Stimulated activated effector memory CD8-positive, alpha-beta T cell treated with anti-CD3 and anti-CD28 coated beads, Interleukin-12 subunit alpha, Interleukin-12 subunit beta, amount 100 ng/mL, for 72 hours (primary cell): ENCODE results near the gene KCNK4.
A peak's percentile ranks its signal among the peaks of the same experiment; 100 is the strongest.

ENCODE experiments used
- ATAC-seq: fragments of 150-1000 bp; cut with Tn5 transposase; 2 replicates; pipeline ENCODE4 v1.10.0; 2021
- DNase-seq, 2 donors: peaks; one replicate each; pipeline ENCODE4 v3.0.0; 2021 to 2022; ENCODE audit warnings: low spot score in 2 of 2
- H3K27ac Mint-ChIP-seq: one replicate; pipeline ENCODE4 v1.8.0; 2022; ENCODE audit warnings: mild to moderate bottlenecking, mixed read lengths
- H3K36me3 Mint-ChIP-seq: one replicate; pipeline ENCODE4 v1.8.0; 2022; ENCODE audit warnings: mild to moderate bottlenecking, mixed read lengths
- H3K4me1 Mint-ChIP-seq: one replicate; pipeline ENCODE4 v1.8.0; 2022; ENCODE audit warnings: mixed read lengths
- H3K4me3 Mint-ChIP-seq: one replicate; pipeline ENCODE4 v1.8.0; 2022; ENCODE audit warnings: mild to moderate bottlenecking, mixed read lengths
- H3K9me3 Mint-ChIP-seq: one replicate; pipeline ENCODE4 v1.8.0; 2022; ENCODE audit warnings: mixed read lengths

The KCNK4 gene

GRCh38 chr11:64347193-64347867 is 56.2 kb downstream of the KCNK4 start:
- peak overlapping the region; percentile 70 for H3K27ac Mint-ChIP-seq
- no peak for ATAC-seq
- peaks cover 89% of the 10 kb centered on the region for H3K36me3 Mint-ChIP-seq
- H3K4me1 Mint-ChIP-seq: peaks cover 14% of the 10 kb centered on the region
- DNase-seq: no peak
- H3K9me3 Mint-ChIP-seq: no peaks in the 10 kb centered on the region
- no peak overlapping the region for H3K4me3 Mint-ChIP-seq

GRCh38 chr11:64348383-64349024 is 57.4 kb downstream of the KCNK4 start:
- ATAC-seq: no peak

GRCh38 chr11:64349025-64349387 is 57.9 kb downstream of the KCNK4 start:
- Mint-ChIP-seq H3K27ac (peak overlapping the region; percentile 37), H3K9me3 (no peaks in the 10 kb centered on the region), H3K4me1 (peaks cover 14% of the 10 kb centered on the region), H3K4me3 (no peak overlapping the region), H3K36me3 (peaks cover 89% of the 10 kb centered on the region)
- no peak for ATAC-seq
- DNase-seq: no peak

More at GRCh38 chr11:64348383-64349024, 57.4 kb downstream of the KCNK4 start:
- Mint-ChIP-seq H3K4me1 (peaks cover 14% of the 10 kb centered on the region), H3K9me3 (no peaks in the 10 kb centered on the region), H3K36me3 (peaks cover 94% of the 10 kb centered on the region), H3K4me3 (no peak overlapping the region), H3K27ac (peak overlapping the region; percentile 37)
- DNase-seq: no peak

- Mint-ChIP-seq H3K4me1 (peaks cover 14% of the 10 kb centered on the region), H3K4me3 (no peak overlapping the region), H3K27ac (no peak overlapping the region), H3K9me3 (no peaks in the 10 kb centered on the region), H3K36me3 (peaks cover 85% of the 10 kb centered on the region)
- DNase-seq (no peak), ATAC-seq (no peak)
Measured at GRCh38 chr11:64349404-64349803, 58.3 kb downstream of the KCNK4 start.
